ENCODE data around the gene MMP15. TPM values are rescaled to one million over a fixed set of nuclear protein-coding genes. Genes with fewer than 3 reads are reported as not detected.
A peak's percentile ranks its signal among the peaks of the same experiment; 100 is the strongest.

The MMP15 gene
- total RNA-seq, 1 donor from 2014 or later = 38.9 TPM

DNA sequence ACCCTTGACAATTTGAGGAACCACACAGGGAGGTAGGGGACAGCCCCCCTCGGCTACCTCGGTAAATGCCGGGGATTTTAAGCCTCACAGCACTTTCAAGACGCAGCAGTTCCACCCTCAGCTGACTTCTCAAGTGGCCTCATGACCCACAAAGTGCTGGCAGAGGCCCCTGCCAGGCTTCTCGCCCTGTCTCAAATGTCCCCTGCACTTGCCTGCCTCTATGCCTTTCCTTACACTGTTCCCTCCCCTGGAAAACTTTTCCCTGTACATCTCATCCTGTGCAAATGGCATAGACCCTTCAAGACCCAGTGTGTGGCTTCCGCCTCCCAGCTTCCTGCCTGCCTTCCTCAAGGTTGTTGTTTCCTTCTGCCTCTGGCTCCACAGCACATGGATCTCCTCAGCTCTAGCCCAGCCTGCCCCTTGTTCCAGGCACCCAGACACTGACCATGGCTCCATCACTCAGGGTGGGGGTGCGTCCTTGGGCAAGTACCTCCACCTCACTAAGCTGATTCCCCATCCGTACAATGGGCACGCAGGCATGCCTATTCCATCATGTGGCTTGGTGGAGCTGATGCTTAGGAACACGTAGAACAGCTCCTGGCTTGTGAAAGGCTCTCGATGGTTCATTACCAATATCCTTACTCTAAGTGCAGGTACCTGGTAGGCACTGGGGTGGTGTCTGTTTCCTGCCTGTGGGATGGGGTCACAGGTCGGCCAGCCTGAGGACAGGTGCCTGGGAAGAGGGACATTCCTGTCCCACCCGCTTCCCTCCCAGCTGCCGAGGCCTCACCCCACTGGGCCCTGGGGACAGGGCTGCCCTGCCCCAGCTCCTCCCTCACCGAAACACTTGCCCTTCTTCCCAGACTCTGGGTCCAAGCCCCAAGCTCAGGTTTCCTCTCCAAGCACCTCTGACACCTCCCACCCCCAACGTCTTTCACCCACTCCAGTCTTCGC is 24.0 kb downstream of the MMP15 start:
- Mint-ChIP-seq H3K27ac (ENCODE audit: unreplicated experiment) (peak overlapping the region; percentile 93), H3K4me3 (peak overlapping the region; percentile 28), H3K36me3 (ENCODE audit: low read depth) (no peaks in the 10 kb centered on the region), H3K9me3 (no peaks in the 10 kb centered on the region), H3K4me1 (peaks cover 38% of the 10 kb centered on the region), H3K27me3 (ENCODE audit: low read depth) (no peaks in the 10 kb centered on the region)
- DNase-seq (ENCODE audit: low read depth, low spot score) = no peak
- TF ChIP-seq, protein P1, sequence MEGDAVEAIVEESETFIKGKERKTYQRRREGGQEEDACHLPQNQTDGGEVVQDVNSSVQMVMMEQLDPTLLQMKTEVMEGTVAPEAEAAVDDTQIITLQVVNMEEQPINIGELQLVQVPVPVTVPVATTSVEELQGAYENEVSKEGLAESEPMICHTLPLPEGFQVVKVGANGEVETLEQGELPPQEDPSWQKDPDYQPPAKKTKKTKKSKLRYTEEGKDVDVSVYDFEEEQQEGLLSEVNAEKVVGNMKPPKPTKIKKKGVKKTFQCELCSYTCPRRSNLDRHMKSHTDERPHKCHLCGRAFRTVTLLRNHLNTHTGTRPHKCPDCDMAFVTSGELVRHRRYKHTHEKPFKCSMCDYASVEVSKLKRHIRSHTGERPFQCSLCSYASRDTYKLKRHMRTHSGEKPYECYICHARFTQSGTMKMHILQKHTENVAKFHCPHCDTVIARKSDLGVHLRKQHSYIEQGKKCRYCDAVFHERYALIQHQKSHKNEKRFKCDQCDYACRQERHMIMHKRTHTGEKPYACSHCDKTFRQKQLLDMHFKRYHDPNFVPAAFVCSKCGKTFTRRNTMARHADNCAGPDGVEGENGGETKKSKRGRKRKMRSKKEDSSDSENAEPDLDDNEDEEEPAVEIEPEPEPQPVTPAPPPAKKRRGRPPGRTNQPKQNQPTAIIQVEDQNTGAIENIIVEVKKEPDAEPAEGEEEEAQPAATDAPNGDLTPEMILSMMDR (conservative IDR thresholded peaks at IDR 0.05) = no peak

DNA sequence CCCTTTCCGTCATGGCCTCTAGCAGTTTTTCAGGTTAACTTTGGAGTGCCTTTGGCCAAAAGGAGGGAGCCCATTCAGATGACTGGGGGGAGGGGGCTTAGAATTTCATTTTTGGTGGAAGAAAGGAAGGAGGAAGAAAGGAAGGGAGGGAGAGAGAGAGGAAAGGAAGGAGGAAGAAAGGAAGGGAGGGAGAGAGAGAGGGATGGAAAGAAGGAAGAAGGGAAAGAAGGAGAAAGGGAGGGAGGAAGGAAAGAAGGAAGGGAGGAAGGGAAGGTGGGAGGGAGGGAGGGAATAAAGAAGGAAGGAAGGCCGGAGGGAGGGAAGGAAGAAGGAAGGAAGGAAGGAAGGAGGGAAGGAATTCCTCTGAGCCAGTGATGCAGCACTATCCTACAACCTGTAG is 25.7 kb downstream of the MMP15 start:
- Mint-ChIP-seq H3K27ac (ENCODE audit: unreplicated experiment) (no peak overlapping the region), H3K4me1 (peaks cover 45% of the 10 kb centered on the region), H3K27me3 (ENCODE audit: low read depth) (no peaks in the 10 kb centered on the region), H3K4me3 (no peak overlapping the region), H3K9me3 (no peaks in the 10 kb centered on the region), H3K36me3 (ENCODE audit: low read depth) (no peaks in the 10 kb centered on the region)
- DNase-seq (ENCODE audit: low read depth, low spot score) = no peak
- TF ChIP-seq, protein P1 (conservative IDR thresholded peaks at IDR 0.05) = no peak

DNA sequence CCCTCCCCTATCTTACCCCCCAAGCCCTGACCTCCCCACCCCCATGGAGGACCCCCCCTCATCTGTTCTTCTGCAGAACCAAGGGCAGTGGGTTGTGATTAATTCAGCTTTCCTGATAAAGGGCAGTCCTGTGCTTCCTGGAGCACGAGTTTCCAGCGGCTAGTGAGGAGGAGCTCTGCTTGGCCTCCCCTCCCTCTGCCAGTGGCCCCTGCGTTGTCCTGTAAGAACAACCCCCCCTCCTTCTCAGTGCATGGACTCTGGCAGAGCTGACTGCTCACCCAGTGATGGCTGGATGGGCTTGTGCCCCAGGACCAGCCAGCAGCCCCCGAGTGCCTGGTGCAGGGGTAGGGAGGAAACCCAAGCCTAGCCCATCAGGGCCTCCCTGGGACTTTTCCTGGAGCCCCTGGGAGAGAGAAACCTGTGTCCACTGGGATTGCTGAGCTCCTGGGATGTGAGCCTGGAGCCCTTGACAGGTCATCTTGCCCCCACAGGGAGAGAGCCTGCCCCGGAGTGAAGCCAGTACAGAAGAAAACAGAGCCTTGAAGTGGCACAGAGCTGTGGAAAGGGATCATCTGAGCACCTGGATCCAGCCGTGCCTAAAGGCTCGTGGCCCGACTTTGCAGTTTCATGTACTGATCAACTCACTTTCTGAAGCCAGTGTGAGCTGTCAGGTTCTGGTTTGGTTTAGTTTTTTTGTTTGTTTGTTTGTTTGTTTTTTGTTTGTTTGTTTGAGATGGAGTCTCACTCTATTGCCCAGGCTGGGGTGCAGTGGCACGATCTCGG is 26.5 kb downstream of the MMP15 start:
- H3K36me3 Mint-ChIP-seq (ENCODE audit: low read depth) = no peaks in the 10 kb centered on the region
- H3K4me1 Mint-ChIP-seq = peaks cover 52% of the 10 kb centered on the region
- H3K27me3 Mint-ChIP-seq (ENCODE audit: low read depth) = no peaks in the 10 kb centered on the region
- H3K4me3 Mint-ChIP-seq = no peak overlapping the region
- TF ChIP-seq, protein P1 (conservative IDR thresholded peaks at IDR 0.05) = no peak
- DNase-seq (ENCODE audit: low read depth, low spot score) = no peak
- H3K27ac Mint-ChIP-seq (ENCODE audit: unreplicated experiment) = peak overlapping the region; percentile 6
- no peaks in the 10 kb centered on the region for H3K9me3 Mint-ChIP-seq

DNA sequence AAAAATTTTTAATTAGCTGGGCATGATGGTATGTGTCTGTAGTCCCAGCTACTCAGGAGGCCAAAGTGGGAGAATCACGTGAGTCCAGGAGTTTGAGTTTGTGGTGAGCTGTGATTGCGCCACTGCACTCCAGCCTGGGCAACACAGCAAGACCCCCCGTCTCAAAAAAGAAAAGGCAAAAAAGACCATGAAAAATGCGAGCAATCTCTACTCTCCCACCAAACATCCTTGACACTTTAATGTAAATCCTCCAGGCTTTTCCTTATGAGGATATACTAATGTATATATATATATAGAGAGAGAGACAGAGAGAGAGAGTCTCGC is 28.1 kb downstream of the MMP15 start:
- H3K4me3 Mint-ChIP-seq = no peak overlapping the region
- no peak for DNase-seq (ENCODE audit: low read depth, low spot score)
- no peaks in the 10 kb centered on the region for H3K27me3 Mint-ChIP-seq (ENCODE audit: low read depth)
- no peaks in the 10 kb centered on the region for H3K9me3 Mint-ChIP-seq
- TF ChIP-seq, protein P1 (conservative IDR thresholded peaks at IDR 0.05) = no peak
- no peak overlapping the region for H3K27ac Mint-ChIP-seq (ENCODE audit: unreplicated experiment)
- H3K4me1 Mint-ChIP-seq = peaks cover 53% of the 10 kb centered on the region
- no peaks in the 10 kb centered on the region for H3K36me3 Mint-ChIP-seq (ENCODE audit: low read depth)

DNA sequence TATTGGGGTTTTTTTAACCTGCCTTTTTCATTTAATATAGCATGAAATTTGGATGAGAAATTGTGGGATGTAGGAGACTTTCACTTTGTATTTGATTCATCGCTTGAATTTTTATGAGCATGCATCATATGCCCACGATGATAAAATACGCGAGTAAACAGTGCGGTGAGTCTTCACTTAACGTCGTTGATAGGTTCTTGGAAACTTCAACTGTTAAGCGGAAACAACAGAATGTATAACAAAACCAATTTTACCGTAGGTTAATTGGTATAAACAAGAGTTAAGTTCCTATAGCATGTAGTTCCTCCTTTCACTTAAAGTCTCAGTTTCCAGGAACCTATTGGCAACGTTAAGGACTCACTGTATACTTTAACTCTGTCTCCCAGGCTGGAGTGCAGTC is 28.7 kb downstream of the MMP15 start:
- TF ChIP-seq, protein P1 (conservative IDR thresholded peaks at IDR 0.05) = no peak
- Mint-ChIP-seq H3K9me3 (no peaks in the 10 kb centered on the region), H3K27me3 (ENCODE audit: low read depth) (no peaks in the 10 kb centered on the region), H3K4me1 (peaks cover 46% of the 10 kb centered on the region), H3K4me3 (no peak overlapping the region), H3K27ac (ENCODE audit: unreplicated experiment) (no peak overlapping the region), H3K36me3 (ENCODE audit: low read depth) (no peaks in the 10 kb centered on the region)
- DNase-seq (ENCODE audit: low read depth, low spot score) = no peak

All from neural crest cell (in vitro differentiated cells).